Erythroblast (primary cell): Measurements from ENCODE around the gene BTBD19.

ENCODE experiments used
- GATA1 ChIP-seq: IDR thresholded peaks from 2 replicates; pipeline ENCODE4 v1.6.1; 2011; ENCODE audit warnings: low read depth, mild to moderate bottlenecking, control low read depth, low read length, moderate library complexity
- POLR2A ChIP-seq: IDR thresholded peaks from 2 replicates; pipeline ENCODE4 v1.6.1; 2011; ENCODE audit warnings: mild to moderate bottlenecking, low read length

DNA sequence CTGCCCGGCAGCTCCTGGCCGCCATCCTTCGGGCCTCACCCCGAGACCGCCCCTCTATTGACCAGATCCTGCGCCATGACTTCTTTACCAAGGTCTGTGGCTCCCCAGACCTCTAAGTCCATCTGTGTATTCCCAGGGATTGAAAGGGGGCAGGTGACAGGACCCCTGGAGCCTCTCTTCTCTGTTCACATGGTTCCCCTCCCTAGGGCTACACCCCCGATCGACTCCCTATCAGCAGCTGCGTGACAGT, 5.3 kb upstream of the BTBD19 start:
- TF ChIP-seq POLR2A (peak; percentile 6), GATA1 (no peak)
